Prostate gland (tissue), 2 donors: Measurements from ENCODE around the gene MGP. TPM values are rescaled to one million over a fixed set of nuclear protein-coding genes. Genes with fewer than 3 reads are reported as not detected.

Experiments
- DNase-seq: peaks from one replicate; pipeline ENCODE4 v3.0.0-alpha.2; 2019; ENCODE audit warnings: low spot score
- H3K27ac ChIP-seq, 2 donors: fragments of 200-600 bp; sonication (generic); 2 replicates each; pipeline ENCODE4 v1.5.1; 2017 to 2019
- H3K27me3 ChIP-seq: fragments of 200-600 bp; sonication (generic); replicated peaks from 2 replicates; pipeline ENCODE4 v1.5.1; 2019; ENCODE audit not compliant: insufficient read depth
- H3K36me3 ChIP-seq, 2 donors: fragments of 200-600 bp; sonication (generic); 1 replicate in 1 of 2; 2 replicates in 1 of 2; pipeline versions ENCODE4 v1.5.1 to v1.8.1; 2017 to 2019
- H3K4me1 ChIP-seq: fragments of 200-600 bp; sonication (generic); replicated peaks from 2 replicates; pipeline ENCODE4 v1.5.1; 2019
- H3K4me3 ChIP-seq, 2 donors: fragments of 200-600 bp; sonication (generic); 2 replicates each; pipeline ENCODE4 v1.5.1; 2017 to 2019
- H3K9me3 ChIP-seq: fragments of 200-600 bp; sonication (generic); 2 replicates; pipeline ENCODE4 v1.5.1; 2017
- CTCF ChIP-seq, 4 experiments: fragments of 200-600 bp in 2 of 4; fragments of 450-650 bp in 2 of 4; sonication (generic) in 2 of 4; IDR thresholded peaks; 1 replicate in 3 of 4; 2 replicates in 1 of 4; pipeline ENCODE4 v1.5.1; 2016 to 2019; ENCODE audit warnings: antibody characterized with exemption in 4 of 4, mild to moderate bottlenecking in 2 of 4, moderate library complexity in 2 of 4
- POLR2A ChIP-seq: fragments of 450-650 bp; IDR thresholded peaks from one replicate; pipeline ENCODE4 v1.6.1; 2016; ENCODE audit warnings: antibody characterized with exemption, mild to moderate bottlenecking
- POLR2AphosphoS5 ChIP-seq: sonication (generic); formaldehyde crosslinking; IDR thresholded peaks from one replicate; pipeline ENCODE4 v1.6.1; 2017; ENCODE audit warnings: antibody characterized with exemption
- WGBS: methylation state at CpG from one replicate; pipeline ENCODE4 v1.1.5; 2018; 5-methylcytosine and 5-hydroxymethylcytosine counted together
- intact Hi-C: fragments of 100-400 bp; cut with DNase I; formaldehyde crosslinking; loops from one replicate; pipeline ENCODE4 v1.14.2; 2022
- total RNA-seq, 2 donors: library from RNA; depleted of rRNA; stranded (reverse); fragments of >200 nt; gene quantifications; one replicate each; pipeline ENCODE4 v1.1.0, GENCODE V29; 2016

Gene MGP
- total RNA-seq, 2 donors from 2014 or later: 233 to 388 TPM

GRCh38 chr12:14890701-14891100, 5.0 kb upstream of the MGP start:
- no peak for DNase-seq
- H3K27me3 ChIP-seq: no peaks in the 10 kb centered on the region
- H3K27ac ChIP-seq: no peak overlapping the region
- H3K4me1 ChIP-seq: no peaks in the 10 kb centered on the region
- TF ChIP-seq POLR2AphosphoS5 (no peak), POLR2A (no peak), CTCF (IDR thresholded peaks at IDR 0.05) (no peak)
- H3K36me3 ChIP-seq: no peaks in the 10 kb centered on the region
- no peaks in the 10 kb centered on the region for H3K9me3 ChIP-seq
- intact Hi-C loops: loop anchor here (5.0 kb wide), 1 partner anchor 43 kb away; no protein-coding TSS in a partner anchor
- 48% methylated on average over 5 of the region's 5 CpGs for WGBS
- no peak overlapping the region for H3K4me3 ChIP-seq

GRCh38 chr12:14886271-14886670, 617 bp upstream of the MGP start:
- no peak for TF ChIP-seq POLR2AphosphoS5
- TF ChIP-seq CTCF (IDR thresholded peaks at IDR 0.05): no peak
- TF ChIP-seq POLR2A: no peak
- 38% methylated on average over 6 of the region's 6 CpGs for WGBS
- Histone ChIP-seq H3K4me1 (no peaks in the 10 kb centered on the region), H3K27ac (peak overlapping the region; percentile 67 to 78), H3K36me3 (no peaks in the 10 kb centered on the region), H3K4me3 (no peak overlapping the region), H3K9me3 (no peaks in the 10 kb centered on the region), H3K27me3 (no peaks in the 10 kb centered on the region)
- intact Hi-C loops: no loop called here
- no peak for DNase-seq

- peak overlapping the region; percentile 20 to 26 for H3K4me3 ChIP-seq
- DNase-seq: peak; percentile 75
- no peaks in the 10 kb centered on the region for H3K36me3 ChIP-seq
- intact Hi-C loops: no loop called here
- H3K4me1 ChIP-seq: no peaks in the 10 kb centered on the region
- TF ChIP-seq CTCF (IDR thresholded peaks at IDR 0.05) (no peak), POLR2AphosphoS5 (peak; percentile 54)
- no peaks in the 10 kb centered on the region for H3K27me3 ChIP-seq
- H3K27ac ChIP-seq: peak overlapping the region; percentile 67 to 78
- WGBS: 2% methylated on average over 5 of the region's 5 CpGs
- no peaks in the 10 kb centered on the region for H3K9me3 ChIP-seq
Measured at GRCh38 chr12:14884458-14884878, 1.2 kb downstream of the MGP start.

GRCh38 chr12:14883686-14884085, 2.0 kb downstream of the MGP start:
- Histone ChIP-seq H3K27me3 (no peaks in the 10 kb centered on the region), H3K4me3 (peak overlapping the region; percentile 20 to 26), H3K36me3 (no peaks in the 10 kb centered on the region), H3K9me3 (no peaks in the 10 kb centered on the region), H3K27ac (peak overlapping the region; percentile 67 to 78), H3K4me1 (no peaks in the 10 kb centered on the region)
- intact Hi-C loops: no loop called here
- TF ChIP-seq POLR2A (no peak), CTCF (IDR thresholded peaks at IDR 0.05) (no peak)
- no peak for DNase-seq
- WGBS: 70% methylated on average over 10 of the region's 10 CpGs

- TF ChIP-seq POLR2A (no peak), POLR2AphosphoS5 (no peak), CTCF (IDR thresholded peaks at IDR 0.05) (no peak)
- intact Hi-C loops: no loop called here
- Histone ChIP-seq H3K4me3 (no peak overlapping the region), H3K4me1 (no peaks in the 10 kb centered on the region), H3K36me3 (no peaks in the 10 kb centered on the region), H3K9me3 (no peaks in the 10 kb centered on the region), H3K27me3 (no peaks in the 10 kb centered on the region), H3K27ac (no peak overlapping the region)
- 84% methylated on average over 6 of the region's 6 CpGs for WGBS
- DNase-seq: no peak
Measured at GRCh38 chr12:14880890-14881453, 4.7 kb downstream of the MGP start.
